Activated effector memory CD4-positive, alpha-beta T cell treated with anti-CD3 and anti-CD28 coated beads, Interleukin-2, amount 50 U/mL, for 16 hours (primary cell): ENCODE results near the gene VKORC1L1.
"Not testable (repeated sequence)": the region's sequence is repeated elsewhere in the genome, so short reads cannot be mapped to it uniquely, and the experiment has no call there.

Experiments
- DNase-seq: peaks from one replicate; pipeline ENCODE4 v3.0.0-alpha.2; 2020

VKORC1L1 gene

GRCh38 chr7:65979583-65980477 is 107.0 kb downstream of the VKORC1L1 start:
- DNase-seq = no peak

DNA sequence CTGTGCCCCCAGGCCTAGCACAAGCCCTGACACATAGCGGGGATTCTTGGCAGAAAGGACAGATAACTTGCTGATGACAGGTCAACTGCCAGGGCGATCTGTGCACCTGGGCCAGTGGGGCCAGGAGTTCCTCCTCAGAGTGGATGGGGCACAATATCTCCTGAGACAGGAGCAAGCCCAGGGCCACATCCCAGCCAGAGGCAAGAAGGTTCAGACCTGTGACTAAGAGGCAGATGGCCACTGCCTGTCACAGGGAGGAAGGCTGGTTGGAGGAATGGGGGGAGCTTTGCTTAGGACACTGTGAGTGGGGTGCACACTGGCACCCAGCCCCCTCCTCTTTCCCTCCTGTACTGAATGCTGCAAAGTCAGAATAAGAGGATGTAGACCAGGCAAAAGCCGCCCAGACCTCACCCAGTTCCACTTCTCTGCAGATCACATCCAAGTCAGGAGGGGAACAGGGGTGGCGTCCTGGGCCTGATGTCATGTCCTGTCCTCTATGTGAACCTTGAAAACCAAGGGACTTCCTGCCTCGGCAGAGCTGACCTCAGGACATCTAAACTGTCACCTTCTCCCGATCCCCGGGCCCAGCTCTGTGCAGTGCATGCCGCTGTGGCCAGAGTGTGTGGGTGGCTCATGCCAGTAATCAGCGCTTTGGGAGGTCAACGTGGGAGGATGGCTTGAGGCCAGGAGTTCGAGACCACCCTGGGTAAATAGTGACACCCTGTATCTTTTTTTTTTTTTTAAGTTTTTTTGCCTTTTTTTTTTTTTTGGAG is 107.8 kb downstream of the VKORC1L1 start:
- DNase-seq = peak; percentile 81

DNA sequence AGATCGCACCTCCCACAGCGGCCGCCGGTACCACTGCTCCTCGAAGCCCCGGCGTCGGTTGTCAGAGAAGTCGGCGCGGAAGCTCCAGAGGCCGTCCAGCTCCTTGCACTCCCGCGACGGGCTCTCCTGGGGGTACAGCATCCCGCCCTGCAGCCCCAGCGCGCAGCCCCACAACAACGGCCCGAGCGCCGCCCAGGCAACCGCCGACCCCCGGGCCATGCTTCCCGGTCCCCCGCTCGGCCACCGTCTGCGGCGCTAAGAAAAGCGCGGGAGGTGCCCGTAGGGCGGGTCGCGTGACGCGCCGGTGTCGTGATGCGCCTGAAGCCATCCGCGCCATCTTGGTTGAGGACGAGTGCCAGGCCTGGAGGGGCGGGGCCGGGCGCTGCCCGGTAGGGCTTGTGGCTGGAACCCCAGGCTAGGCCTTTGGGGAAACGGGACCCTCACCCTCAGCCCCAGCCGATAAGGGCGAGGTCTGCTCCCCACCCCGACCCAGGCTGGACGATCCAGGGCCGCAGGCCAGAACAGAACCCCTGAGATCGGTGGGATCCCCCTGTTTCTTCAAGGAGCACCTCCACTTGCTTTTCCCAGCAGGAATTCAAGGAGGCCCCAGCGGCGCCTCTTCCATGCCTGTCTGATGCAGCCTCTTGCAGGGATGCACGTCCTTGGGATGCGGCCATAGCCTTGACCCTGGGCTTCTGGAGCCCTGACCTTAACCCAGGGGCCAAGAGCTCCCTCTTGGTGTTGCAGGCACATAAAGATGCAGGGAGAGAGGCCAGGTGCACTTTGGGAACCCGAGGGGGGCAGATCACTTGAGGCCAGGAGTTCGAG is 109.3 kb downstream of the VKORC1L1 start, which contains the start of gene GUSB:
Gene GUSB (minus strand): TSS at position 249 of the 828 bp plus-strand sequence. CDS start 30 bp downstream, at position 219.
- DNase-seq = peak; percentile 96

DNA sequence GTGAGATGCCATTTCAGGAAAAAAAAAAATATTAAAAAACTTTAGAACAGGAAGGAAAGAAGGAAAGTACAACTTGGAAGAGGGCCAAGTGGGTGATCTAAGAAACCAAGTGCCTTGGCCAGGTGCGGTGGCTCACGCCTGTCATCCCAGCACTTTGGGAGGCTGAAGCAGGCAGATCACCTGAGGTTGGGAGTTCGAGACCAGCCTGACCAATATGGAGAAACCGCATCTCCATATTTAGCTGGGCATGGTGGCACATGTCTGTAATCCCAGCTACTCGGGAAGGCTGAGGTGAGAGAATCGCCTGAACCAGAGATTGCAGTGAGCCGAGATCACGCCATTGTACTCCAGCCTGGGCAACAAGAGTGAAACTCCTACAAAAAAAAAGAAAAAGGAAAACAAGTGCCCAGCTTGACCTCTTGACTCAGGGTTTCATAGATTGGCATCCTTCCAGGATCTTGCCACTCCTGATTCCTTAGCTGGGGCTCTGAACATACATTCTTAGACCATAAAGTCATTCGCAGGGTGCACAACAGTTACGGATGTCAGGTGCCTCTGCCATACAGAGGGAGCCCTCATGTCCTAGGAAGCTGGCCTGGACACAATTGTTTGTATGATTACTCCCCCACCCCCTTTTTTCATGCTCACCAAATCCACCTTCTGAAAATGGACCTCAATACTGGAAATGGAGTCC is 111.2 kb downstream of the VKORC1L1 start:
- no peak for DNase-seq

DNA sequence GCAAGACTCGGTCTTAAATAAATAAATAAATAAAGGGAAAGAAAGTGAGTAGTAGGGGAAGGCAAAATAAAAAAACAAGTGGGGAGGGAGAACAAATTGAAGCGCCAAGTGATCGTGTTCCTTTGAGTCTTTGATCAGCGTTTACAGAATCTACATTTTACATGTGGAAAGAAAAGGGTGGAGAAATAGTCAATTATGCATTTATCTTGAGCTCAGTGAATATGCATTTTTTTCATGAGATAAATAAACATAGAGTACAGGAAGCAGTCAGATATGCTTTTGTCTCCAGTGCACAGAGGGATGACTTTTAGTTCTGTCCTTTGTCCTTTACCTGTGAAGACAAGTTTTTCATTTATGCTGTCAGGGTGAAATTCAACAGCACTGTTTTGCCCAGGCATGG is 115.2 kb downstream of the VKORC1L1 start:
- no peak for DNase-seq

DNA sequence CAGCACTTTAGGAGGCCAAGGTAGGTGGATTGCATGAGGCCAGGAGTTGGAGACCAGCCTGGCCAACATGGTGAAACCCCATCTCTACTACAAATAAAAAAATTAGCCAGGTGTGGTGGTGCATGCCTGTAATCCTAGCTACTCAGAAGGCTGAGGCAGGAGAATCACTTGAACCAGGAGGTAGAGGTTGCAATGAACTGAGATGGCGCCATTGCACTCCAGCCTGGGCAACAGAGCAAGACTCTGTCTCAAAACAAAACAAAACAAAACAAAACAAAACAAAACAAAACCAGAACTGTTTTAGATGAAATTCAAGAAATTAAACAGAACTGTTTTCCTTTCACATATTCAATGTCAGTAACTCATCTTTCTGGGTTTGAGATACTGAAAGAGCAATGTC is 115.6 kb downstream of the VKORC1L1 start:
- not testable (repeated sequence) for DNase-seq

DNA sequence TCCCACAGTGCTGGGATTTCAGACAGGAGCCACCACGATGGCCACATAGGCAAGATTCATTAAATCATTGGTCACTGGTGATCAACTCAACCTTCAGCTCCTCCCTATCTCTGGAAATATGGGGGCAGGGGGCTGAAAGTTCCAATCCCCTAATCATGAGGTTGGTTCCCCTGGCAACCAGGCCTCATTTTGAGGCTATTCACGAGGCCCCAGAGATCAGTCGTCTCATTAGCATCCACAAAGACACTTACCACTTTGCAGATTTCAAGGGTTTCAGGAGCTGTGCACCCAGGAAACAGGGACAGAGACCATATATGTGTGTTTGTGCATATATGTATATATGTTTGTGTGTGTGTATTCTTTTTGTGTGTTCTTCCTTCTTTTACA is 116.8 kb downstream of the VKORC1L1 start:
- DNase-seq = no peak

- not testable (repeated sequence) for DNase-seq
Measured at GRCh38 chr7:65991829-65992228, 119.0 kb downstream of the VKORC1L1 start.

- DNase-seq = no peak
Measured at GRCh38 chr7:65992526-65992925, 119.7 kb downstream of the VKORC1L1 start.

- not testable (repeated sequence) for DNase-seq
Measured at GRCh38 chr7:65994984-65995383, 122.1 kb downstream of the VKORC1L1 start.

GRCh38 chr7:66000823-66001417 is 128.0 kb downstream of the VKORC1L1 start:
- not testable (repeated sequence) for DNase-seq

GRCh38 chr7:66005115-66005671 is 132.3 kb downstream of the VKORC1L1 start:
- not testable (repeated sequence) for DNase-seq

GRCh38 chr7:66007232-66007631 is 134.4 kb downstream of the VKORC1L1 start:
- no peak for DNase-seq
